HG02571 (cell line): ENCODE measurements around the gene PSMA7.

ENCODE experiments used
- ATAC-seq: cut with Tn5 transposase; IDR thresholded peaks from one replicate; pipeline ENCODE4 v1.9.1; 2021; ENCODE audit warnings: mild to moderate bottlenecking, moderate library complexity; ENCODE audit not compliant: unreplicated experiment

The PSMA7 gene

GRCh38 chr20:62143081-62143956, at the start of gene PSMA7, which contains the start of gene SS18L1:
TSS of gene PSMA7 (minus strand) at chr20:62143394. CDS start at chr20:62143303, 91 bp downstream.
TSS of gene SS18L1 (plus strand) at chr20:62143769. CDS start at chr20:62143821, 52 bp downstream.
- ATAC-seq, result peak; percentile 65

- no peak for ATAC-seq
Observed at GRCh38 chr20:62192635-62193034, 49.4 kb upstream of the PSMA7 start.

GRCh38 chr20:62191781-62192559, 48.8 kb upstream of the PSMA7 start:
- no peak for ATAC-seq

- no peak for ATAC-seq
Observed at GRCh38 chr20:62190639-62191411, 47.6 kb upstream of the PSMA7 start.

GRCh38 chr20:62186887-62187866, 44.0 kb upstream of the PSMA7 start:
- no peak for ATAC-seq

- ATAC-seq, result no peak
Observed at GRCh38 chr20:62186096-62186426, 42.9 kb upstream of the PSMA7 start.

- ATAC-seq, result no peak
Observed at GRCh38 chr20:62183426-62184142, 40.4 kb upstream of the PSMA7 start.

- ATAC-seq, result peak; percentile 89
Observed at GRCh38 chr20:62182469-62183425, 39.6 kb upstream of the PSMA7 start, which contains the start of gene MTG2. TSS of gene MTG2 (plus strand) at chr20:62183028. CDS start at chr20:62193421, 10,393 bp downstream.

GRCh38 chr20:62181808-62182207, 38.6 kb upstream of the PSMA7 start:
- ATAC-seq, result no peak

GRCh38 chr20:62179162-62179504, 35.9 kb upstream of the PSMA7 start:
- no peak for ATAC-seq

- ATAC-seq, result no peak
Observed at GRCh38 chr20:62178316-62179161, 35.3 kb upstream of the PSMA7 start.

GRCh38 chr20:62177307-62177706, 34.1 kb upstream of the PSMA7 start:
- ATAC-seq, result no peak

- no peak for ATAC-seq
Observed at GRCh38 chr20:62176866-62177265, 33.7 kb upstream of the PSMA7 start.

- ATAC-seq, result no peak
Observed at GRCh38 chr20:62175711-62176110, 32.5 kb upstream of the PSMA7 start.

GRCh38 chr20:62174870-62175624, 31.9 kb upstream of the PSMA7 start:
- no peak for ATAC-seq

- ATAC-seq, result no peak
Observed at GRCh38 chr20:62174021-62174804, 31.0 kb upstream of the PSMA7 start.
